HEK293 (cell line): Measurements from ENCODE around the gene NTF4.
"Not testable (repeated sequence)": the region's sequence is repeated elsewhere in the genome, so short reads cannot be mapped to it uniquely, and the experiment has no call there.

Source experiments
- CTCF ChIA-PET: fragments of 350-600 bp; formaldehyde crosslinking; extraction: SDS; loops from one replicate; lab custom pipeline; 2021; ENCODE audit warnings: antibody characterized with exemption; lab: Yijun Ruan, JAX
- POLR2A ChIA-PET: fragments of 300-600 bp; formaldehyde crosslinking; extraction: SDS; loops from one replicate; lab custom pipeline; 2020; ENCODE audit warnings: antibody characterized with exemption, inconsistent platforms; lab: Yijun Ruan, JAX
- H3K27ac ChIP-seq: fragments of 200-500 bp; sonication (Bioruptor generic); 2 replicates; pipeline ENCODE4 v1.5.1; 2014; ENCODE audit warnings: low read depth, low read length, control low read depth, inconsistent platforms; ENCODE audit errors: extremely low read depth
- H3K36me3 ChIP-seq, 2 experiments: fragments of 200-500 bp in 1 of 2; sonication (Bioruptor generic) in 1 of 2; 1 replicate in 1 of 2; 2 replicates in 1 of 2; pipeline ENCODE4 v1.5.1; 2014 to 2017; ENCODE audit warnings: inconsistent platforms in 2 of 2, low read length in 2 of 2; ENCODE audit not compliant: control insufficient read depth in 2 of 2, insufficient read depth in 1 of 2
- H3K4me1 ChIP-seq: fragments of 200-500 bp; sonication (Bioruptor generic); 2 replicates; pipeline ENCODE4 v1.5.1; 2014; ENCODE audit warnings: mild to moderate bottlenecking, low read length, inconsistent platforms; ENCODE audit not compliant: control insufficient read depth, insufficient read depth
- H3K4me3 ChIP-seq: 2 replicates; pipeline ENCODE4 v1.5.1; 2011; ENCODE audit warnings: low read depth, mild to moderate bottlenecking, control low read depth, low read length, moderate library complexity
- H3K9me3 ChIP-seq: fragments of 200-500 bp; sonication (Bioruptor generic); 2 replicates; pipeline ENCODE4 v1.5.1; 2014; ENCODE audit warnings: low read depth, low read length, inconsistent platforms; ENCODE audit not compliant: control insufficient read depth, insufficient read depth
- BCL11A ChIP-seq: fragments of 450-650 bp; formaldehyde crosslinking; IDR thresholded peaks from 2 replicates; pipeline ENCODE4 v1.5.1; 2016; ENCODE audit warnings: low read depth, missing biosample characterization, missing genetic modification characterization
- GLI4 ChIP-seq: fragments of 450-650 bp; formaldehyde crosslinking; IDR thresholded peaks from 2 replicates; pipeline ENCODE4 v1.5.1; 2016; ENCODE audit warnings: missing biosample characterization, missing genetic modification characterization
- GLIS1 ChIP-seq: fragments of 450-650 bp; formaldehyde crosslinking; IDR thresholded peaks from 2 replicates; pipeline ENCODE4 v1.5.1; 2016; ENCODE audit warnings: missing biosample characterization, missing genetic modification characterization
- PATZ1 ChIP-seq: fragments of 450-650 bp; formaldehyde crosslinking; IDR thresholded peaks from 2 replicates; pipeline ENCODE4 v1.5.1; 2016; ENCODE audit warnings: missing biosample characterization, missing genetic modification characterization
- YY1 ChIP-seq: fragments of 450-650 bp; formaldehyde crosslinking; IDR thresholded peaks from 2 replicates; pipeline ENCODE4 v1.5.1; 2018; ENCODE audit warnings: missing biosample characterization, missing genetic modification characterization
- ZBTB17 ChIP-seq: fragments of 450-650 bp; formaldehyde crosslinking; IDR thresholded peaks from 2 replicates; pipeline ENCODE4 v1.5.1; 2016; ENCODE audit warnings: missing biosample characterization, missing genetic modification characterization
- ZBTB49 ChIP-seq: fragments of 450-650 bp; formaldehyde crosslinking; IDR thresholded peaks from 2 replicates; pipeline ENCODE4 v1.5.1; 2016; ENCODE audit warnings: missing biosample characterization, missing genetic modification characterization, low read depth
- ZFP3 ChIP-seq: fragments of 450-650 bp; formaldehyde crosslinking; IDR thresholded peaks from 2 replicates; pipeline ENCODE4 v1.5.1; 2016; ENCODE audit warnings: low read depth, missing biosample characterization, missing genetic modification characterization
- ZIC2 ChIP-seq: fragments of 450-650 bp; formaldehyde crosslinking; IDR thresholded peaks from 2 replicates; pipeline ENCODE4 v1.5.1; 2016; ENCODE audit warnings: missing biosample characterization, missing genetic modification characterization
- ZNF239 ChIP-seq: fragments of 450-650 bp; formaldehyde crosslinking; IDR thresholded peaks from 2 replicates; pipeline ENCODE4 v1.5.1; 2016; ENCODE audit warnings: missing biosample characterization, missing genetic modification characterization
- ZNF248 ChIP-seq: fragments of 450-650 bp; formaldehyde crosslinking; IDR thresholded peaks from 2 replicates; pipeline ENCODE4 v1.5.1; 2017; ENCODE audit warnings: missing biosample characterization, missing genetic modification characterization
- ZNF513 ChIP-seq: fragments of 450-650 bp; IDR thresholded peaks from 2 replicates; pipeline ENCODE4 v1.5.1; 2018; ENCODE audit warnings: missing biosample characterization, missing genetic modification characterization

The NTF4 gene

GRCh38 chr19:49042666-49043065, 22.0 kb downstream of the NTF4 start:
- H3K9me3 ChIP-seq, POLR2A ChIA-PET, H3K4me1 ChIP-seq, H3K4me3 ChIP-seq, H3K36me3 ChIP-seq, H3K27ac ChIP-seq, CTCF ChIA-PET: not testable (repeated sequence)
- TF ChIP-seq ZFP3 (tag by site-specific recombination): peak; percentile 54; the same call in 1 of the 2 replicates

GRCh38 chr19:49042177-49042576, 22.4 kb downstream of the NTF4 start:
- CTCF ChIA-PET: interaction anchor here (0.6 to 1.0 kb wide), 2 partner anchors 42 to 156 kb away, joined by 5 read pairs; no protein-coding TSS in a partner anchor
- POLR2A ChIA-PET: no interaction called here
- H3K27ac ChIP-seq: no peak overlapping the region

GRCh38 chr19:49039736-49040135, 24.9 kb downstream of the NTF4 start:
- H3K27ac ChIP-seq, H3K36me3 ChIP-seq, H3K4me3 ChIP-seq, H3K9me3 ChIP-seq, H3K4me1 ChIP-seq: not testable (repeated sequence)
- ChIA-PET POLR2A (interaction anchor here (0.6 kb wide), 1 partner anchor 421 kb away, joined by 3 read pairs; the partner anchor contains the start of gene RPL18), CTCF (interaction anchor here (0.7 to 0.9 kb wide), 2 partner anchors 40 to 46 kb away, joined by 3 to 6 read pairs; partner anchors contain the start of genes GYS1 and RUVBL2)

More at GRCh38 chr19:49042177-49042576, 22.4 kb downstream of the NTF4 start:
- H3K36me3 ChIP-seq: no peaks in the 10 kb centered on the region
- H3K9me3 ChIP-seq: no peaks in the 10 kb centered on the region
- H3K4me1 ChIP-seq: no peaks in the 10 kb centered on the region
- TF ChIP-seq ZNF513: no peak
- TF ChIP-seq ZNF248 (tag by site-specific recombination): no peak
- no peak for TF ChIP-seq BCL11A
- 0 out of 2 replicates have a peak, but pooled peaks have one; percentile 19 for TF ChIP-seq ZIC2
- TF ChIP-seq ZBTB17 (tag by site-specific recombination): no peak
- TF ChIP-seq GLI4: no peak
- no peak for TF ChIP-seq YY1
- TF ChIP-seq GLIS1 (tag by site-specific recombination): peak; percentile 52
- no peak for TF ChIP-seq ZNF239
- TF ChIP-seq ZBTB49: no peak
- TF ChIP-seq, all 188 proteins: peak for 2
- no peak overlapping the region for H3K4me3 ChIP-seq

GRCh38 chr19:49038557-49039276, 25.9 kb downstream of the NTF4 start:
- TF ChIP-seq GLIS1 (tag by site-specific recombination) (peak; percentile 74), PATZ1 (0 out of 2 replicates have a peak, but pooled peaks have one; percentile 17)
- TF ChIP-seq, all 188 proteins: peak for 2; not testable (repeated sequence) for 186
- H3K9me3 ChIP-seq, H3K36me3 ChIP-seq, H3K27ac ChIP-seq, H3K4me1 ChIP-seq, POLR2A ChIA-PET, H3K4me3 ChIP-seq: not testable (repeated sequence)
- CTCF ChIA-PET: interaction anchor here (1.0 to 1.2 kb wide), 2 partner anchors 17 to 39 kb away, joined by 3 read pairs; no protein-coding TSS in a partner anchor
